Endothelial cell of umbilical vein (primary cell): ENCODE data around the gene KSR1. TPM values are rescaled to one million over a fixed set of nuclear protein-coding genes. Genes with fewer than 3 reads are reported as not detected.

ENCODE experiments used
- BruUV-seq: library from RNA; stranded (reverse); fragments of 400-500 nt; replicated peaks from 2 replicates; lab custom pipeline; 2021; lab: Mats Ljungman, UMichigan
- CTCF ChIA-PET: fragments of 300-600, 350-600 bp; sonication (Branson Sonifier 250); formaldehyde crosslinking; loops from one replicate; lab custom pipeline; 2021; ENCODE audit warnings: antibody characterized with exemption, inconsistent platforms; lab: Charles Lee
- POLR2A ChIA-PET: fragments of 300-600, 350-600 bp; sonication (Branson Sonifier 250); formaldehyde crosslinking; loops from one replicate; lab custom pipeline; 2021; ENCODE audit warnings: antibody characterized with exemption, inconsistent platforms; lab: Charles Lee
- DNase-seq: peaks from one replicate; pipeline ENCODE4 v3.0.0-alpha.2; 2011; ENCODE audit warnings: low read depth, low spot score
- FAIRE-seq: peaks from 2 replicates; lab custom pipeline; 2011; peaks lifted over from hg19 to GRCh38; lab: Jason Lieb, UNC
- H2AFZ ChIP-seq: 2 replicates; pipeline ENCODE4 v1.6.0; 2012; ENCODE audit warnings: low read depth, low read length, control low read depth, inconsistent platforms
- H3K27ac ChIP-seq: 2 replicates; pipeline ENCODE4 v1.5.1; 2011; ENCODE audit warnings: low read depth, mild to moderate bottlenecking, control low read depth, low read length, moderate library complexity; ENCODE audit not compliant: insufficient read depth
- H3K27me3 ChIP-seq, 2 experiments: 2 replicates each; pipeline versions ENCODE4 v1.6.0 to v1.6.1; 2011; ENCODE audit warnings: low read length in 2 of 2, mixed read lengths in 1 of 2; ENCODE audit not compliant: control insufficient read depth in 2 of 2, insufficient read depth in 2 of 2
- H3K36me3 ChIP-seq, 2 experiments: 2 replicates in 1 of 2; 3 replicates in 1 of 2; pipeline ENCODE4 v1.5.1; 2011; ENCODE audit warnings: low read length in 2 of 2, mild to moderate bottlenecking in 1 of 2, moderate library complexity in 1 of 2; ENCODE audit not compliant: control insufficient read depth in 2 of 2, insufficient read depth in 2 of 2; ENCODE audit errors: extremely low read depth in 1 of 2
- H3K4me1 ChIP-seq: 3 replicates; pipeline ENCODE4 v1.5.1; 2011; ENCODE audit warnings: mild to moderate bottlenecking, low read length; ENCODE audit not compliant: control insufficient read depth, insufficient read depth; ENCODE audit errors: extremely low read depth
- H3K4me2 ChIP-seq: 2 replicates; pipeline ENCODE4 v1.6.1; 2011; ENCODE audit warnings: low read length, control low read depth, mixed read lengths; ENCODE audit not compliant: insufficient read depth
- H3K4me3 ChIP-seq, 3 experiments: fragments of 200-600 bp in 1 of 3; sonication (generic), shearing (Covaris generic) in 1 of 3; replicated peaks in 1 of 3; 2 replicates each; pipeline ENCODE4 v1.5.1; 2011 to 2016; ENCODE audit warnings: control low read depth in 3 of 3, low read length in 3 of 3, mild to moderate bottlenecking in 2 of 3, inconsistent platforms in 1 of 3, low read depth in 1 of 3, moderate library complexity in 1 of 3; ENCODE audit not compliant: insufficient read depth in 1 of 3
- H3K79me2 ChIP-seq: 2 replicates; pipeline ENCODE4 v1.6.0; 2012; ENCODE audit warnings: low read length, inconsistent platforms; ENCODE audit not compliant: control insufficient read depth, insufficient read depth
- H3K9ac ChIP-seq: replicated peaks from 2 replicates; pipeline ENCODE3; 2011; ENCODE audit warnings: low read length, control low read depth; ENCODE audit not compliant: insufficient read depth; ENCODE audit errors: extremely low read depth
- H3K9me1 ChIP-seq: replicated peaks from 3 replicates; pipeline ENCODE4 v1.6.0; 2011; ENCODE audit warnings: mild to moderate bottlenecking, low read length; ENCODE audit not compliant: control insufficient read depth, insufficient read depth; ENCODE audit errors: extremely low read depth
- H3K9me3 ChIP-seq: replicated peaks from 2 replicates; pipeline ENCODE4 v1.5.1; 2012; ENCODE audit warnings: low read length, inconsistent platforms; ENCODE audit not compliant: control insufficient read depth, insufficient read depth
- H4K20me1 ChIP-seq: replicated peaks from 2 replicates; pipeline ENCODE3; 2011; ENCODE audit warnings: mild to moderate bottlenecking, low read length; ENCODE audit not compliant: control insufficient read depth, insufficient read depth; ENCODE audit errors: extremely low read depth
- EZH2 ChIP-seq: IDR thresholded peaks from 2 replicates; pipeline ENCODE4 v1.6.1; 2012; ENCODE audit warnings: borderline replicate concordance, low read depth, mild to moderate bottlenecking, moderate library complexity, low read length, inconsistent platforms; ENCODE audit not compliant: severe bottlenecking
- FOS ChIP-seq: IDR thresholded peaks from 2 replicates; pipeline ENCODE4 v1.6.1; 2011; ENCODE audit warnings: mild to moderate bottlenecking, low read length, moderate library complexity, borderline replicate concordance; ENCODE audit not compliant: insufficient read depth
- GATA2 ChIP-seq: IDR thresholded peaks from 2 replicates; pipeline ENCODE4 v1.7.0; 2011; ENCODE audit warnings: low read depth, mild to moderate bottlenecking, moderate library complexity, mixed read lengths, low read length; ENCODE audit not compliant: insufficient read length, insufficient read depth
- JUN ChIP-seq: IDR thresholded peaks from 2 replicates; pipeline ENCODE4 v1.6.1; 2011; ENCODE audit warnings: borderline replicate concordance, low read depth; ENCODE audit not compliant: insufficient read length, insufficient read depth
- MYC ChIP-seq: IDR thresholded peaks from one replicate; pipeline ENCODE4 v1.6.1; 2011; ENCODE audit warnings: mild to moderate bottlenecking, low read depth, low read length
- POLR2A ChIP-seq: IDR thresholded peaks from 2 replicates; pipeline ENCODE4 v1.6.1; 2012; ENCODE audit warnings: low read depth, mild to moderate bottlenecking, control low read depth, low read length
- POLR2AphosphoS5 ChIP-seq: IDR thresholded peaks from 2 replicates; pipeline ENCODE4 v1.6.1; 2012; ENCODE audit warnings: low read depth, mild to moderate bottlenecking, control low read depth, low read length, moderate library complexity; ENCODE audit not compliant: insufficient read depth
- dilution Hi-C: fragments of 300-500 bp; cut with MboI; formaldehyde crosslinking; loops from one replicate; pipeline ENCODE4 v1.15.0; 2019; ENCODE audit warnings: low sequenced_read_pairs; ENCODE audit not compliant: extremely low pct_ligation_motif_present
- intact Hi-C: fragments of 100-400 bp; cut with micrococcal nuclease; formaldehyde crosslinking; loops from one replicate; pipeline ENCODE4 v1.10.0; 2022
- polyA plus RNA-seq, 4 experiments: library from polyadenylated mRNA; depleted of rRNA in 3 of 4; stranded (reverse) in 3 of 4; unstranded in 1 of 4; fragments of >200 nt; gene quantifications; 2 replicates each; pipeline versions ENCODE4 v1.2.1 to v1.2.3, GENCODE V29; 2011 to 2012; ENCODE audit warnings: missing spikeins in 1 of 4
- total RNA-seq: library from RNA; stranded (reverse); gene quantifications from 2 replicates; pipeline ENCODE4 v1.2.3, GENCODE V29; 2021
- TF ChIP-seq, protein P1 (sequence below): IDR thresholded peaks from 2 replicates; pipeline ENCODE4 v1.6.1; 2011; ENCODE audit not compliant: insufficient read depth, insufficient read length
- TF ChIP-seq, protein P2 (sequence below), 2 donors: IDR thresholded peaks; 1 replicate in 1 of 2; 2 replicates in 1 of 2; pipeline ENCODE4 v1.5.1; 2011; ENCODE audit warnings: low read length in 2 of 2, mild to moderate bottlenecking in 2 of 2, moderate library complexity in 2 of 2, control low read depth in 1 of 2, inconsistent platforms in 1 of 2, low read depth in 1 of 2; ENCODE audit not compliant: insufficient read depth in 1 of 2; ENCODE audit errors: extremely low read depth in 1 of 2

The KSR1 gene
- total and polyA plus RNA-seq, 2 donors (not counting 3 experiments of a cell fraction or from before 2014, with no cell fraction given), result 35.4 to 80.2 TPM

DNA sequence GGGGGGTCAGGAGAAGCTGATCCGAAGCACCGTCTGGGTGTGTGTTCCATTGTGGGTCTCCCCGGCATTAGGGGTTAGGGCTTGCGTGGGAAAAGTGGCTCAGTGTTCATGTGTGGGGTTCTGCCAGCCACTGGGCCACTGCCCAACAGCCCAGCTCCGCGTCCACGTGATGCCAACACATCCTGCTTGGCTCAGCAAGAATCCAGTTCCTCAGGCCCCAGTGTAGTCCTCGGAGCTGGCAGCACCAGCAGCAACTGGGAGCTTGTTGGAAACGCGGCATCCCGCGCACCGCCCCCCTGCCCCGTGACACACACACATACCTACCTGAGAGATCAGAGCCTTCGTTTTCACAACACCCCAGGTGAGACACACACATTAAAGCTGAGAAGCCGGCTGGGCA, 193.7 kb downstream of the KSR1 start:
- no peak overlapping the region for H2AFZ ChIP-seq
- H3K9me3 ChIP-seq, result no peaks in the 10 kb centered on the region
- POLR2A ChIA-PET, result interaction anchor here (0.6 kb wide), 1 partner anchor 228 kb away, joined by 3 read pairs; no protein-coding TSS in a partner anchor
- H3K4me3 ChIP-seq, result no peak overlapping the region
- H3K4me1 ChIP-seq, result no peaks in the 10 kb centered on the region
- H3K9ac ChIP-seq, result no peak overlapping the region
- no peaks in the 10 kb centered on the region for H3K9me1 ChIP-seq
- H3K27ac ChIP-seq, result no peak overlapping the region
- H3K4me2 ChIP-seq, result no peak overlapping the region
- no peak for TF ChIP-seq MYC
- TF ChIP-seq, protein P1, sequence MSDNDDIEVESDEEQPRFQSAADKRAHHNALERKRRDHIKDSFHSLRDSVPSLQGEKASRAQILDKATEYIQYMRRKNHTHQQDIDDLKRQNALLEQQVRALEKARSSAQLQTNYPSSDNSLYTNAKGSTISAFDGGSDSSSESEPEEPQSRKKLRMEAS, result no peak
- TF ChIP-seq POLR2AphosphoS5, result no peak
- TF ChIP-seq, protein P2, sequence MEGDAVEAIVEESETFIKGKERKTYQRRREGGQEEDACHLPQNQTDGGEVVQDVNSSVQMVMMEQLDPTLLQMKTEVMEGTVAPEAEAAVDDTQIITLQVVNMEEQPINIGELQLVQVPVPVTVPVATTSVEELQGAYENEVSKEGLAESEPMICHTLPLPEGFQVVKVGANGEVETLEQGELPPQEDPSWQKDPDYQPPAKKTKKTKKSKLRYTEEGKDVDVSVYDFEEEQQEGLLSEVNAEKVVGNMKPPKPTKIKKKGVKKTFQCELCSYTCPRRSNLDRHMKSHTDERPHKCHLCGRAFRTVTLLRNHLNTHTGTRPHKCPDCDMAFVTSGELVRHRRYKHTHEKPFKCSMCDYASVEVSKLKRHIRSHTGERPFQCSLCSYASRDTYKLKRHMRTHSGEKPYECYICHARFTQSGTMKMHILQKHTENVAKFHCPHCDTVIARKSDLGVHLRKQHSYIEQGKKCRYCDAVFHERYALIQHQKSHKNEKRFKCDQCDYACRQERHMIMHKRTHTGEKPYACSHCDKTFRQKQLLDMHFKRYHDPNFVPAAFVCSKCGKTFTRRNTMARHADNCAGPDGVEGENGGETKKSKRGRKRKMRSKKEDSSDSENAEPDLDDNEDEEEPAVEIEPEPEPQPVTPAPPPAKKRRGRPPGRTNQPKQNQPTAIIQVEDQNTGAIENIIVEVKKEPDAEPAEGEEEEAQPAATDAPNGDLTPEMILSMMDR (IDR thresholded peaks at IDR 0.05; ENCODE audit: extremely low read depth in 1 of 2, insufficient read depth in 1 of 2, low read depth in 1 of 2, low read length in 2 of 2), result no peak
- no peak for TF ChIP-seq POLR2A
- TF ChIP-seq EZH2, result no peak
- TF ChIP-seq JUN, result no peak
- no peak for TF ChIP-seq FOS
- no peak for TF ChIP-seq GATA2
- no peaks in the 10 kb centered on the region for H3K27me3 ChIP-seq
- no peaks in the 10 kb centered on the region for H3K79me2 ChIP-seq
- dilution Hi-C loops (no loop called here), intact Hi-C loops (loop anchor here (2.0 to 5.0 kb wide), 2 partner anchors 298 to 413 kb away; no protein-coding TSS in a partner anchor)
- H3K36me3 ChIP-seq, result no peaks in the 10 kb centered on the region
- CTCF ChIA-PET, result interaction anchor here (1.2 to 9.2 kb wide), 10 partner anchors 8 to 413 kb away, joined by 3 to 262 read pairs (median 6); no protein-coding TSS in a partner anchor
- DNase-seq, result no peak
- no peaks in the 10 kb centered on the region for H4K20me1 ChIP-seq
- no peak for FAIRE-seq
- BruUV-seq, result no TSS peak
